Right forelimb (tissue), 1 donor: Measurements from ENCODE around the gene PNMA6F.
"Not testable (repeated sequence)": the region's sequence is repeated elsewhere in the genome, so short reads cannot be mapped to it uniquely, and the experiment has no call there.

Experiments used
- DNase-seq: peaks from one replicate; pipeline ENCODE4 v3.0.0-alpha.2; 2018

Gene PNMA6F

GRCh38 chrX:153334654-153335295 is 13.2 kb upstream of the PNMA6F start:
- no peak for DNase-seq

- peak; percentile 87 for DNase-seq
Measured at GRCh38 chrX:153333821-153334653, 12.5 kb upstream of the PNMA6F start, which contains the start of gene ZNF275. Gene ZNF275, plus strand, starts transcription at chrX:153334153. Its CDS starts 2,527 bp downstream, at chrX:153336680.

- DNase-seq = no peak
Measured at GRCh38 chrX:153333266-153333665, 11.7 kb upstream of the PNMA6F start.

GRCh38 chrX:153327561-153327960 is 6.0 kb upstream of the PNMA6F start:
- no peak for DNase-seq

- no peak for DNase-seq
Measured at GRCh38 chrX:153320555-153321184, 897 bp downstream of the PNMA6F start.

- not testable (repeated sequence) for DNase-seq
Measured at GRCh38 chrX:153320047-153320443, 1.5 kb downstream of the PNMA6F start.

GRCh38 chrX:153319295-153320046 is 2.1 kb downstream of the PNMA6F start:
- DNase-seq = no peak

- DNase-seq = no peak
Measured at GRCh38 chrX:153318811-153319210, 2.8 kb downstream of the PNMA6F start.

- DNase-seq = no peak
Measured at GRCh38 chrX:153317996-153318722, 3.4 kb downstream of the PNMA6F start.

GRCh38 chrX:153317306-153317705 is 4.3 kb downstream of the PNMA6F start:
- DNase-seq = no peak

GRCh38 chrX:153312842-153313241 is 8.7 kb downstream of the PNMA6F start:
- DNase-seq = no peak

- no peak for DNase-seq
Measured at GRCh38 chrX:153312041-153312440, 9.5 kb downstream of the PNMA6F start.

- DNase-seq = no peak
Measured at GRCh38 chrX:153310901-153311300, 10.7 kb downstream of the PNMA6F start.

- no peak for DNase-seq
Measured at GRCh38 chrX:153307276-153308178, 14.0 kb downstream of the PNMA6F start.

- no peak for DNase-seq
Measured at GRCh38 chrX:153306527-153307115, 14.9 kb downstream of the PNMA6F start.

- DNase-seq = no peak
Measured at GRCh38 chrX:153305972-153306371, 15.6 kb downstream of the PNMA6F start.

- no peak for DNase-seq
Measured at GRCh38 chrX:153304988-153305736, 16.4 kb downstream of the PNMA6F start.

- DNase-seq = no peak
Measured at GRCh38 chrX:153303276-153304262, 18.0 kb downstream of the PNMA6F start.

GRCh38 chrX:153302796-153303195 is 18.8 kb downstream of the PNMA6F start:
- DNase-seq = no peak
